Left lung (tissue), 10 donors: ENCODE measurements around the gene FCER1G. TPM values are rescaled to one million over a fixed set of nuclear protein-coding genes. Genes with fewer than 3 reads are reported as not detected.

ENCODE experiments used
- ATAC-seq: fragments of 200-7000 bp; cut with Tn5 transposase; one replicate; pipeline ENCODE4 v1.9.1; 2020; ENCODE audit warnings: moderate library complexity
- DNase-seq, 4 donors: peaks; one replicate each; pipeline ENCODE4 v3.0.0-alpha.2; 2013 to 2020
- H3K27ac ChIP-seq, 2 donors: fragments of 200-600 bp; sonication (generic) in 1 of 2; one replicate each; pipeline versions ENCODE4 v1.5.0 to v1.8.0; 2020 to 2021
- H3K27me3 ChIP-seq, 2 donors: fragments of 200-600 bp; sonication (generic) in 1 of 2; one replicate each; pipeline versions ENCODE4 v1.5.0 to v1.8.0; 2020 to 2021
- H3K36me3 ChIP-seq, 2 donors: fragments of 200-600 bp; sonication (generic) in 1 of 2; one replicate each; pipeline versions ENCODE4 v1.5.0 to v1.8.0; 2020 to 2021
- H3K4me1 ChIP-seq, 2 donors: fragments of 200-600 bp; one replicate each; pipeline ENCODE4 v1.8.0; 2021
- H3K4me3 ChIP-seq, 2 donors: fragments of 200-600 bp; sonication (generic) in 1 of 2; one replicate each; pipeline versions ENCODE4 v1.5.0 to v1.8.0; 2020 to 2021; ENCODE audit warnings: mild to moderate bottlenecking in 1 of 2
- H3K9me3 ChIP-seq, 2 donors: fragments of 200-600 bp; sonication (generic) in 1 of 2; one replicate each; pipeline versions ENCODE4 v1.5.0 to v1.8.0; 2020 to 2021
- intact Hi-C, 2 donors: fragments of 100-400 bp; cut with DNase I; formaldehyde crosslinking; loops; one replicate each; pipeline versions ENCODE4 v1.11.2 to v1.14.2; 2022
- polyA plus RNA-seq, 6 donors: library from polyadenylated mRNA; unstranded; fragments of 120-200 nt; gene quantifications; one replicate each; pipeline ENCODE4 v1.2.1, GENCODE V29; 2013; ENCODE audit not compliant: insufficient read length in 6 of 6
- total RNA-seq, 2 donors: library from RNA; stranded (reverse); fragmentation: NEBNext Ultra II Directional; extraction: Animal tissue kit (Norgen Biotek cat#: 25700); gene quantifications; one replicate each; pipeline ENCODE4 v1.2.1, GENCODE V29; 2021
- TF ChIP-seq, protein P1 (sequence below), 2 donors: fragments of 200-600 bp; sonication (generic) in 1 of 2; IDR thresholded peaks; one replicate each; pipeline versions ENCODE4 v1.5.0 to v1.8.0; 2021; ENCODE audit warnings: antibody characterized with exemption in 2 of 2
- donor health status: DM: no; HTN: yes; CAD: no.
- donor health status: DM: no; HTN: no; CAD: no.

The FCER1G gene
- total and polyA plus RNA-seq, 8 donors = 14.6 to 329 (median 16.5) TPM

DNA sequence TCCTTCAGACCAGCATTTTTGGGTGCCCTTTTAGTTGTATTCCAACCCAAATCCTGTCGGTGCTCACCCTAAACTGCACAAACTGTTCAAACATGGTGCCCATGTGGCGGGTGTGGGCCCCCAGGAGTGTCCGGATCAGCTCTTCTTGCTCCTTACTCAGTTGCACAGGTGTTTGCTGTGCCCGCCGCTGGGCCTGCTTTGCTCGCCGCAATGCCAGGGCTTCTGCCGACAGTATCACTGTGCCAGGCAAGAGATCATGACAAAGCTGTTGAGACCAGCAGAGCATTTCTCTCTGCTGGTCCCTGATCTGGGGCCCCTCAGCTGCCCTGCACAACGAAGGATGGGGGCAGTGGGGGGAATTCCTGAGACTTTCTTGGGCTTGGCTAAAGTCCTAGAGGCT is 18.0 kb downstream of the FCER1G start:
- no peak for DNase-seq
- TF ChIP-seq, protein P1, sequence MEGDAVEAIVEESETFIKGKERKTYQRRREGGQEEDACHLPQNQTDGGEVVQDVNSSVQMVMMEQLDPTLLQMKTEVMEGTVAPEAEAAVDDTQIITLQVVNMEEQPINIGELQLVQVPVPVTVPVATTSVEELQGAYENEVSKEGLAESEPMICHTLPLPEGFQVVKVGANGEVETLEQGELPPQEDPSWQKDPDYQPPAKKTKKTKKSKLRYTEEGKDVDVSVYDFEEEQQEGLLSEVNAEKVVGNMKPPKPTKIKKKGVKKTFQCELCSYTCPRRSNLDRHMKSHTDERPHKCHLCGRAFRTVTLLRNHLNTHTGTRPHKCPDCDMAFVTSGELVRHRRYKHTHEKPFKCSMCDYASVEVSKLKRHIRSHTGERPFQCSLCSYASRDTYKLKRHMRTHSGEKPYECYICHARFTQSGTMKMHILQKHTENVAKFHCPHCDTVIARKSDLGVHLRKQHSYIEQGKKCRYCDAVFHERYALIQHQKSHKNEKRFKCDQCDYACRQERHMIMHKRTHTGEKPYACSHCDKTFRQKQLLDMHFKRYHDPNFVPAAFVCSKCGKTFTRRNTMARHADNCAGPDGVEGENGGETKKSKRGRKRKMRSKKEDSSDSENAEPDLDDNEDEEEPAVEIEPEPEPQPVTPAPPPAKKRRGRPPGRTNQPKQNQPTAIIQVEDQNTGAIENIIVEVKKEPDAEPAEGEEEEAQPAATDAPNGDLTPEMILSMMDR (IDR thresholded peaks at IDR 0.05) = no peak
- no peak overlapping the region for H3K27ac ChIP-seq
- H3K4me3 ChIP-seq = no peak overlapping the region
- H3K36me3 ChIP-seq = peaks cover 0 to 29% of the 10 kb centered on the region in 2 donors
- no peaks in the 10 kb centered on the region for H3K4me1 ChIP-seq
- no peak for ATAC-seq
- H3K9me3 ChIP-seq = no peaks in the 10 kb centered on the region
- H3K27me3 ChIP-seq = no peaks in the 10 kb centered on the region
- intact Hi-C loops = no loop called here

DNA sequence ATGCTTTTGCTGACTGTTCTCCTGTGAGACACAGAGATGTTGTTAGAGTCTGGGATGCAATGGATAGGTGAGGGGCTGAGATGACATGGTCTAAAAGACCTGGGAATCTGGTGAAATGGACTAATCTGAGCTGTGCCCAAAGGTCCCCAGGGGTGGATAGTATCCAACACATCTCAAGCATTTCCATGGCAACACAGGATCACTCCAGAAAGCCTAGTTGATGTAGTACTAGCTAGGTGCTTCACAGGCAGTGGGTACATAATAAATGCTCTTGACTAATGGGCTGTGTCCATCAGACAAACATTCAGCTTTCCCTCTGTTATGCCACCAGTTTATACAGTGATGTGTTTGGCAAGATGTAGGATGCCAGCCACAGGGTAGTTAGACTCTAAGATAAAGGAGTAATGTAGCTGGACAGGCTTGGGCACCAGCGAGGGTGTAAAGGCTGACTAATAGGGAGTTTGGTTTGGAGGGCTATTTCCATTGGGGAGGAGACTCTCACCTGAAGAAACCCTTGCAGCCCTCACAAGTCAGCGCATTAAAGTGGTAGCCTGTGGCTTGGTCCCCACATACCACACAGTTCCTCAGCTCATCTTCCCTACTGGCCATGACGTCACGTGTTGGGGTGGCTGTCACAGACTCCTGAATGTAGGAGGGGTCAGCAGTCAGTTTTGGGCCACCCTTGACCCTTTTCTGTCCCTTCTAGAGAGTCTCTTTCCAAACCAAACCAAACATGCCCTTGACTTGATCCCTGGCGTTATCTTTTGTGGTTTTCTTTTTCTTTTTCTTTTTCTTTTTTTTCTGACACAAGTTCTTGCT is 21.1 kb downstream of the FCER1G start:
- no peaks in the 10 kb centered on the region for H3K4me1 ChIP-seq
- H3K27ac ChIP-seq = no peak overlapping the region
- no peaks in the 10 kb centered on the region for H3K9me3 ChIP-seq
- ATAC-seq (no peak), DNase-seq (no peak)
- TF ChIP-seq, protein P1 (IDR thresholded peaks at IDR 0.05) = no peak
- H3K36me3 ChIP-seq = no peaks in the 10 kb centered on the region
- intact Hi-C loops = no loop called here
- H3K4me3 ChIP-seq = no peak overlapping the region
- no peaks in the 10 kb centered on the region for H3K27me3 ChIP-seq

DNA sequence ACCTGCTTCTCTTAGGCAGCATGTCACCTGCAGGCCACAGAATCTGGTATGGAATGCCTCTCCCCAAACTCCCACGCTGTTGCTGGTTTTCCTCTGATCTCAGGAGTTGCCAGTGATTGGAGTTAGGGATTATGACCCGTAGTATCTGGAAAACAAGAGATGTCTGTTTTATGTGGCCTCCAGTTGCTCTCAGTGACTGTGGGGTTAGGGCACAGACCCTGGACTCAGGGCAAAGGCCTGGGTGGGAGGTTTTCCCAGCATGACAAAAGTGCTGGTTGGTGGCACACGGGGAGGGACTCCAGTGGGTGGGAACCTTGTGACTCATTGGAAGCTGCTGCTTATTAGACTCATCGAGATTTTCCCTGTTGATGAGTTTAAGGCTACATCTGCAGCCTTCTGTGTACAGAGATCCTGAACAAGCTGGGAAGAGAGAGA is 23.0 kb downstream of the FCER1G start, which contains the start of gene NR1I3:
NR1I3 (minus strand) TSS at position 165 of the 435 bp plus-strand sequence. CDS start 1,638 bp downstream, outside the sequence.
- no peaks in the 10 kb centered on the region for H3K36me3 ChIP-seq
- no peaks in the 10 kb centered on the region for H3K27me3 ChIP-seq
- no peak within 1 kb of the TSS for H3K27ac ChIP-seq
- intact Hi-C loops = no loop called here
- H3K4me3 ChIP-seq = no peak within 1 kb of the TSS
- TF ChIP-seq, protein P1 (IDR thresholded peaks at IDR 0.05) = no peak
- no peak for DNase-seq
- no peaks in the 10 kb centered on the region for H3K4me1 ChIP-seq
- no peaks in the 10 kb centered on the region for H3K9me3 ChIP-seq
- no peak for ATAC-seq

DNA sequence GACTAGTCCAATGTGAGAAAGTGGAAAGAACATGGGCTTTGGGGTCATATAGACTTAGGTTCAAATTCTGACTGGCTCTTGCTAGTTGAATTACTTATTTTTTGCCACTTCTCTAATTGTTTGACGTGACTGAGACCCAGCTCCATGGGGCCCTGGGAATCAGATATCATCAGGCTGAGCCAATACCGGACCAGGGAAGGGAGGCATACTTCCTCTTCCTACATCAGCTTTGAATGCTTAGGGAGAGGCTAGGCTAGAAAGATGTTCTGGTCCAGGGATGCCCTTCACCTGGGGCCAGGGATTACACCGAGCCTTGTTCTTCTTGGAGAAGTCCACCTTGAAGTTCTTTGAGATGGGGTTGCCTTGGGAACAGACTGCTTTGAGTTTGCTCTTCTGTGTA is 26.6 kb downstream of the FCER1G start:
- Histone ChIP-seq H3K27ac (no peak overlapping the region), H3K4me1 (no peaks in the 10 kb centered on the region), H3K4me3 (no peak overlapping the region), H3K9me3 (no peaks in the 10 kb centered on the region), H3K36me3 (no peaks in the 10 kb centered on the region), H3K27me3 (no peaks in the 10 kb centered on the region)
- TF ChIP-seq, protein P1 (IDR thresholded peaks at IDR 0.05) = no peak
- ATAC-seq (no peak), DNase-seq (no peak)
- intact Hi-C loops = no loop called here

DNA sequence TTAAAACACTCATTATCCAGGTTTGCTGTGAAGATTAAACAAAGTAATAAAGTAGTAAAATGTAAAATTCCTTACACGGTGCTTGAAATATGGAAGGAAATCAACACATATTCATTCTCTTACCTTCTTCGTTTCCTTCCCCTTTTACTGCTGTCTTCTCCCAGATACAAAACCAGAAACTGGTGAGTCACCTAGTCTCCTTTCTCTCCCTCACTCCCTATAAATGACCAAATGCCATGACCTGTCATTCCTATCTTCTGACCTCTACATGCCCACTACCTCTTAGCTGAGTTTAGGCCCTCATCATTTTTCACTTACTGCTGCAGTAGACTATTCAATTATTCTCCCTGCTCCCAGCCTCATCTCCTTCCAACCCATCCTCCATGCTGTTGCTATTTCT is 27.2 kb downstream of the FCER1G start:
- TF ChIP-seq, protein P1 (IDR thresholded peaks at IDR 0.05) = no peak
- H3K27me3 ChIP-seq = no peaks in the 10 kb centered on the region
- H3K27ac ChIP-seq = no peak overlapping the region
- H3K4me3 ChIP-seq = no peak overlapping the region
- H3K4me1 ChIP-seq = no peaks in the 10 kb centered on the region
- ATAC-seq (no peak), DNase-seq (no peak)
- H3K9me3 ChIP-seq = no peaks in the 10 kb centered on the region
- no peaks in the 10 kb centered on the region for H3K36me3 ChIP-seq
- intact Hi-C loops = no loop called here
